GM23338 (cell line): ENCODE measurements around the gene NCOA1. TPM values are rescaled to one million over a fixed set of nuclear protein-coding genes. Genes with fewer than 3 reads are reported as not detected.

Experiments
- ATAC-seq: fragments of 200-7000 bp; cut with Tn5 transposase; 3 replicates; pipeline ENCODE4 v1.9.1; 2020
- DNase-seq: peaks from one replicate; pipeline ENCODE4 v3.0.0-alpha.2; 2015; ENCODE audit warnings: low spot score
- H2AFZ ChIP-seq: fragments of 200-600 bp; sonication (generic); 2 replicates; pipeline ENCODE4 v1.8.0; 2016; ENCODE audit warnings: antibody characterized with exemption, mild to moderate bottlenecking, moderate library complexity
- H3F3A ChIP-seq: fragments of 200-600 bp; sonication (generic); replicated peaks from 2 replicates; pipeline ENCODE4 v1.8.0; 2017; ENCODE audit warnings: antibody characterized with exemption, mixed run types, low read depth
- H3K27ac ChIP-seq: fragments of 200-600 bp; sonication (generic); 2 replicates; pipeline ENCODE4 v1.6.1; 2016; ENCODE audit warnings: low read depth
- H3K27me3 ChIP-seq: fragments of 200-600 bp; sonication (generic); 2 replicates; pipeline ENCODE4 v1.8.0; 2016; ENCODE audit warnings: mild to moderate bottlenecking, mixed run types, moderate library complexity; ENCODE audit not compliant: insufficient read depth
- H3K36me3 ChIP-seq: fragments of 200-600 bp; sonication (generic); 2 replicates; pipeline ENCODE4 v1.8.0; 2016; ENCODE audit warnings: mild to moderate bottlenecking; ENCODE audit not compliant: insufficient read depth
- H3K4me1 ChIP-seq: fragments of 200-600 bp; sonication (generic); 2 replicates; pipeline ENCODE4 v1.8.0; 2016; ENCODE audit warnings: mild to moderate bottlenecking, moderate library complexity; ENCODE audit not compliant: insufficient read depth
- H3K4me2 ChIP-seq: fragments of 200-600 bp; sonication (generic); 2 replicates; pipeline ENCODE4 v1.7.1; 2017; ENCODE audit warnings: mixed run types
- H3K4me3 ChIP-seq: fragments of 200-600 bp; sonication (generic); 2 replicates; pipeline ENCODE4 v1.6.1; 2016; ENCODE audit warnings: mixed run types
- H3K79me2 ChIP-seq: fragments of 200-600 bp; sonication (generic); replicated peaks from 2 replicates; pipeline ENCODE4 v1.8.0; 2017; ENCODE audit warnings: mild to moderate bottlenecking; ENCODE audit not compliant: insufficient read depth
- H3K9me2 ChIP-seq: fragments of 200-600 bp; sonication (generic); 2 replicates; pipeline ENCODE4 v1.8.0; 2017; ENCODE audit not compliant: insufficient read depth
- H4K20me1 ChIP-seq: fragments of 200-600 bp; sonication (generic); replicated peaks from 2 replicates; pipeline ENCODE4 v1.8.0; 2017; ENCODE audit warnings: mild to moderate bottlenecking; ENCODE audit not compliant: insufficient read depth
- H3K27ac Mint-ChIP-seq: 2 replicates; pipeline ENCODE4 v1.8.0; 2020; ENCODE audit warnings: inconsistent platforms, mild to moderate bottlenecking, moderate library complexity, mixed read lengths
- H3K27me3 Mint-ChIP-seq: 3 replicates; pipeline ENCODE4 v1.8.0; 2022; ENCODE audit warnings: low read depth, mild to moderate bottlenecking, moderate library complexity, mixed read lengths, inconsistent platforms; ENCODE audit not compliant: insufficient read depth, poor library complexity
- H3K36me3 Mint-ChIP-seq: 3 replicates; pipeline ENCODE4 v1.8.0; 2021; ENCODE audit warnings: low read depth, mild to moderate bottlenecking, inconsistent platforms, moderate library complexity, mixed read lengths
- H3K4me1 Mint-ChIP-seq: 3 replicates; pipeline ENCODE4 v1.8.0; 2020; ENCODE audit warnings: mild to moderate bottlenecking, inconsistent platforms, mixed read lengths
- H3K4me3 Mint-ChIP-seq: 3 replicates; pipeline ENCODE4 v1.8.0; 2021; ENCODE audit warnings: moderate library complexity, mild to moderate bottlenecking, inconsistent platforms, mixed read lengths
- H3K9me3 Mint-ChIP-seq: 3 replicates; pipeline ENCODE4 v1.8.0; 2020; ENCODE audit warnings: moderate library complexity, mild to moderate bottlenecking, inconsistent platforms, mixed read lengths
- CREB1 ChIP-seq: fragments of 250-450 bp; sonication (Bioruptor Pico); IDR thresholded peaks from 2 replicates; pipeline ENCODE4 v1.5.0; 2020; ENCODE audit warnings: low read depth, mild to moderate bottlenecking, moderate library complexity
- EZH2 ChIP-seq: fragments of 200-600 bp; sonication (generic); IDR thresholded peaks from one replicate; pipeline ENCODE4 v1.8.0; 2017; ENCODE audit warnings: antibody characterized with exemption, mild to moderate bottlenecking, low read depth; ENCODE audit not compliant: unreplicated experiment
- JUNB ChIP-seq: IDR thresholded peaks from one replicate; pipeline ENCODE4 v1.6.1; 2016; ENCODE audit warnings: antibody characterized with exemption; ENCODE audit not compliant: unreplicated experiment
- NANOG ChIP-seq: IDR thresholded peaks from 2 replicates; pipeline ENCODE4 v1.6.1; 2016; ENCODE audit warnings: antibody characterized with exemption, borderline replicate concordance
- STAT1 ChIP-seq: IDR thresholded peaks from one replicate; pipeline ENCODE4 v1.6.1; 2016; ENCODE audit warnings: antibody characterized with exemption; ENCODE audit not compliant: unreplicated experiment
- ZNF114 ChIP-seq: fragments of 250-450 bp; sonication (Bioruptor Pico); IDR thresholded peaks from 2 replicates; pipeline ENCODE4 v1.5.0; 2020; ENCODE audit warnings: mild to moderate bottlenecking, moderate library complexity
- ZNF331 ChIP-seq: fragments of 250-450 bp; sonication (Bioruptor Pico); IDR thresholded peaks from 2 replicates; pipeline ENCODE4 v1.5.0; 2020; ENCODE audit warnings: low read depth, mild to moderate bottlenecking, moderate library complexity
- polyA plus RNA-seq: library from polyadenylated mRNA; unstranded; fragments of >200 nt; fragmentation: Nextera tagmentation; extraction: Ambion mirVana; gene quantifications from 2 replicates; pipeline ENCODE4 v1.2.1, GENCODE V29; 2016
- total RNA-seq: library from RNA; depleted of rRNA; stranded (reverse); fragments of >200 nt; shearing (Covaris generic); gene quantifications from 2 replicates; pipeline ENCODE4 v1.2.3, GENCODE V29; 2014
- TF ChIP-seq, protein P1 (sequence below): fragments of 250-450 bp; sonication (Bioruptor Pico); IDR thresholded peaks from 2 replicates; pipeline ENCODE4 v1.5.0; 2020; ENCODE audit warnings: mild to moderate bottlenecking, moderate library complexity

The NCOA1 gene
- total and polyA plus RNA-seq, 2 experiments from 2014 or later: 7.1 to 15.1 TPM

DNA sequence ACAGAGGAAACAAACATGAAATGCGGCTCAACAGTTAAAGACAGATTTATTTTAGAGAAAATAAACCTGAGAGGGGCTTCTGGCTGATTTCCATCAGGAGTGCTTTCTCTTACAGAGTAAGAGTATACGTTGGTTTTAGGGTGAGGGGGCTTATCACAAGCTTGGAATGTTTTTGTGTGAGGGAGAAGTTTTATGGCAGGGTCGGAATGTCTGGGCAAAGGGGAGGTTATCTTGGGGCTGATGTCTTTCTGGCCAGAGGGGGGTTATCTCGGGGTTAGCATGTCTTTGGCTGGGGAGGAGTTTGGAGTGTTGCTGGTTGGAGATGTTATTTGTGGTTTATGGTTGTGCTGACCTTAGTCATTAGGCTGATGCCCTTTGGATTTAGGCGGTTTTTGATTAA lies 280.0 kb downstream of the NCOA1 start (continued):
- TF ChIP-seq, protein P1, sequence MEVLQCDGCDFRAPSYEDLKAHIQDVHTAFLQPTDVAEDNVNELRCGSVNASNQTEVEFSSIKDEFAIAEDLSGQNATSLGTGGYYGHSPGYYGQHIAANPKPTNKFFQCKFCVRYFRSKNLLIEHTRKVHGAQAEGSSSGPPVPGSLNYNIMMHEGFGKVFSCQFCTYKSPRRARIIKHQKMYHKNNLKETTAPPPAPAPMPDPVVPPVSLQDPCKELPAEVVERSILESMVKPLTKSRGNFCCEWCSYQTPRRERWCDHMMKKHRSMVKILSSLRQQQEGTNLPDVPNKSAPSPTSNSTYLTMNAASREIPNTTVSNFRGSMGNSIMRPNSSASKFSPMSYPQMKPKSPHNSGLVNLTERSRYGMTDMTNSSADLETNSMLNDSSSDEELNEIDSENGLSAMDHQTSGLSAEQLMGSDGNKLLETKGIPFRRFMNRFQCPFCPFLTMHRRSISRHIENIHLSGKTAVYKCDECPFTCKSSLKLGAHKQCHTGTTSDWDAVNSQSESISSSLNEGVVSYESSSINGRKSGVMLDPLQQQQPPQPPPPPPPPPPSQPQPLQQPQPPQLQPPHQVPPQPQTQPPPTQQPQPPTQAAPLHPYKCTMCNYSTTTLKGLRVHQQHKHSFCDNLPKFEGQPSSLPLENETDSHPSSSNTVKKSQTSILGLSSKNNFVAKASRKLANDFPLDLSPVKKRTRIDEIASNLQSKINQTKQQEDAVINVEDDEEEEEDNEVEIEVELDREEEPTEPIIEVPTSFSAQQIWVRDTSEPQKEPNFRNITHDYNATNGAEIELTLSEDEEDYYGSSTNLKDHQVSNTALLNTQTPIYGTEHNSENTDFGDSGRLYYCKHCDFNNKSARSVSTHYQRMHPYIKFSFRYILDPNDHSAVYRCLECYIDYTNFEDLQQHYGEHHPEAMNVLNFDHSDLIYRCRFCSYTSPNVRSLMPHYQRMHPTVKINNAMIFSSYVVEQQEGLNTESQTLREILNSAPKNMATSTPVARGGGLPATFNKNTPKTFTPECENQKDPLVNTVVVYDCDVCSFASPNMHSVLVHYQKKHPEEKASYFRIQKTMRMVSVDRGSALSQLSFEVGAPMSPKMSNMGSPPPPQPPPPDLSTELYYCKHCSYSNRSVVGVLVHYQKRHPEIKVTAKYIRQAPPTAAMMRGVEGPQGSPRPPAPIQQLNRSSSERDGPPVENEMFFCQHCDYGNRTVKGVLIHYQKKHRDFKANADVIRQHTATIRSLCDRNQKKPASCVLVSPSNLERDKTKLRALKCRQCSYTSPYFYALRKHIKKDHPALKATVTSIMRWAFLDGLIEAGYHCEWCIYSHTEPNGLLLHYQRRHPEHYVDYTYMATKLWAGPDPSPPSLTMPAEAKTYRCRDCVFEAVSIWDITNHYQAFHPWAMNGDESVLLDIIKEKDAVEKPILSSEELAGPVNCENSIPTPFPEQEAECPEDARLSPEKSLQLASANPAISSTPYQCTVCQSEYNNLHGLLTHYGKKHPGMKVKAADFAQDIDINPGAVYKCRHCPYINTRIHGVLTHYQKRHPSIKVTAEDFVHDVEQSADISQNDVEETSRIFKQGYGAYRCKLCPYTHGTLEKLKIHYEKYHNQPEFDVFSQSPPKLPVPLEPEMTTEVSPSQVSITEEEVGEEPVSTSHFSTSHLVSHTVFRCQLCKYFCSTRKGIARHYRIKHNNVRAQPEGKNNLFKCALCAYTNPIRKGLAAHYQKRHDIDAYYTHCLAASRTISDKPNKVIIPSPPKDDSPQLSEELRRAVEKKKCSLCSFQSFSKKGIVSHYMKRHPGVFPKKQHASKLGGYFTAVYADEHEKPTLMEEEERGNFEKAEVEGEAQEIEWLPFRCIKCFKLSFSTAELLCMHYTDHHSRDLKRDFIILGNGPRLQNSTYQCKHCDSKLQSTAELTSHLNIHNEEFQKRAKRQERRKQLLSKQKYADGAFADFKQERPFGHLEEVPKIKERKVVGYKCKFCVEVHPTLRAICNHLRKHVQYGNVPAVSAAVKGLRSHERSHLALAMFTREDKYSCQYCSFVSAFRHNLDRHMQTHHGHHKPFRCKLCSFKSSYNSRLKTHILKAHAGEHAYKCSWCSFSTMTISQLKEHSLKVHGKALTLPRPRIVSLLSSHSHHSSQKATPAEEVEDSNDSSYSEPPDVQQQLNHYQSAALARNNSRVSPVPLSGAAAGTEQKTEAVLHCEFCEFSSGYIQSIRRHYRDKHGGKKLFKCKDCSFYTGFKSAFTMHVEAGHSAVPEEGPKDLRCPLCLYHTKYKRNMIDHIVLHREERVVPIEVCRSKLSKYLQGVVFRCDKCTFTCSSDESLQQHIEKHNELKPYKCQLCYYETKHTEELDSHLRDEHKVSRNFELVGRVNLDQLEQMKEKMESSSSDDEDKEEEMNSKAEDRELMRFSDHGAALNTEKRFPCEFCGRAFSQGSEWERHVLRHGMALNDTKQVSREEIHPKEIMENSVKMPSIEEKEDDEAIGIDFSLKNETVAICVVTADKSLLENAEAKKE (CRISPR knock-in tag): no peak

DNA sequence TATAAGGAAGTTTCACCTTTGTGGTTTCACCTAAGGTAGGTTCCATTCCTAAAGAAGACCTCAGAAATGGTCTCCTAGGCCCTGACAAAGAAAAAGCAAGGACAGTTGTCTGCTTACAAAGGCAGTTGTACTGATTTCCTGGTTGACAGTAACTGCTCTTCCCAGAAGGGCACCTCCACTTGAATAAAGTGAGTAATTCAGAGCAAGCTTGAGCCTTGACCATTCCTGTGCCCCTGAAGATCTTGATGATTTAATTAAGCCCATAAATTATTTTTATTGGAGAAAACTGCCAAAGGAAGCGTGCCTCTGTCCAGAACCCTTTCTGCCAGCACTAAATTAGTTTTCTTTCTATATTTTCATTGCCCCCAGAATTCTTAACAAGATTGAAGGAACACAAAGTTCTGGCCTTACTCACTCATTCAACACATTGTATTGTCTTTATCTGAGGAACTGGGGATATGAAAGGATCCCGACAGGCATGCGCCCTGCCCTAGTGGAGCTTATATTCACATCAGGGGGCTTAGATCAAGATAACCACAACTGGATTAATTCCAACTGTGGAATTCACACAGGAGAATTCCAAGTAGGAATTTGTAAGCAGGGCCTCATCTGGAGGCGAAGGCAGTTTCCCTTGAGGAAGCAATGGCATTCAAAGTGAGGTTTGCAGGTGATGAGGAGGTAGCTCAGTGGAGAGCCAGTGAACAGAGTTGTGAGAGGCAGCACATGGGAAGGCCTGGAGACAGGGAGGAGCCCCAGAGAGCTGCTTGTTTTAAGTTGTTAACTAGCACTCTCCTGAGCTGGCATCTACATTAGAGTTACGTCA lies 280.9 kb downstream of the NCOA1 start:
- Histone ChIP-seq H3K4me1 (peaks cover 4% of the 10 kb centered on the region; the same call in 1 of the 2 replicates), H3K27ac (no peak overlapping the region; the same call in 1 of the 2 replicates), H3K27me3 (no peaks in the 10 kb centered on the region), H3K4me2 (no peak overlapping the region), H3K36me3 (no peaks in the 10 kb centered on the region), H3F3A (no peaks in the 10 kb centered on the region), H3K79me2 (no peaks in the 10 kb centered on the region), H4K20me1 (no peaks in the 10 kb centered on the region), H2AFZ (no peak overlapping the region), H3K9me2 (peaks cover 7% of the 10 kb centered on the region; the same call in 1 of the 2 replicates), H3K4me3 (no peak overlapping the region)
- peak; percentile 67 for ATAC-seq
- TF ChIP-seq NANOG: no peak
- TF ChIP-seq EZH2: no peak
- no peak for TF ChIP-seq ZNF114 (CRISPR knock-in tag)
- no peak for TF ChIP-seq ZNF331
- no peak for TF ChIP-seq STAT1
- TF ChIP-seq, protein P1 (CRISPR knock-in tag): no peak
- TF ChIP-seq CREB1 (CRISPR knock-in tag): no peak
- TF ChIP-seq JUNB: no peak
- Mint-ChIP-seq H3K27ac (no peak overlapping the region), H3K9me3 (peaks cover 5% of the 10 kb centered on the region; the same call in 2 of the 3 replicates), H3K4me1 (peaks cover 15% of the 10 kb centered on the region), H3K4me3 (no peak overlapping the region), H3K36me3 (peaks cover 3% of the 10 kb centered on the region; the same call in 1 of the 3 replicates), H3K27me3 (no peaks in the 10 kb centered on the region)
- no peak for DNase-seq
